Measurements from ENCODE around the gene DNMBP.

DNMBP gene

GRCh38 chr10:99984211-99985034 is 25.3 kb downstream of the DNMBP start:
- TF ChIP-seq, protein P1, sequence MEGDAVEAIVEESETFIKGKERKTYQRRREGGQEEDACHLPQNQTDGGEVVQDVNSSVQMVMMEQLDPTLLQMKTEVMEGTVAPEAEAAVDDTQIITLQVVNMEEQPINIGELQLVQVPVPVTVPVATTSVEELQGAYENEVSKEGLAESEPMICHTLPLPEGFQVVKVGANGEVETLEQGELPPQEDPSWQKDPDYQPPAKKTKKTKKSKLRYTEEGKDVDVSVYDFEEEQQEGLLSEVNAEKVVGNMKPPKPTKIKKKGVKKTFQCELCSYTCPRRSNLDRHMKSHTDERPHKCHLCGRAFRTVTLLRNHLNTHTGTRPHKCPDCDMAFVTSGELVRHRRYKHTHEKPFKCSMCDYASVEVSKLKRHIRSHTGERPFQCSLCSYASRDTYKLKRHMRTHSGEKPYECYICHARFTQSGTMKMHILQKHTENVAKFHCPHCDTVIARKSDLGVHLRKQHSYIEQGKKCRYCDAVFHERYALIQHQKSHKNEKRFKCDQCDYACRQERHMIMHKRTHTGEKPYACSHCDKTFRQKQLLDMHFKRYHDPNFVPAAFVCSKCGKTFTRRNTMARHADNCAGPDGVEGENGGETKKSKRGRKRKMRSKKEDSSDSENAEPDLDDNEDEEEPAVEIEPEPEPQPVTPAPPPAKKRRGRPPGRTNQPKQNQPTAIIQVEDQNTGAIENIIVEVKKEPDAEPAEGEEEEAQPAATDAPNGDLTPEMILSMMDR (IDR thresholded peaks at IDR 0.05; ENCODE audit: low read length, missing control alignments), result no peak
- peak overlapping the region; percentile 3 for H3K4me3 ChIP-seq (replicated peaks; ENCODE audit: low read depth, low read length)
- DNase-seq (ENCODE audit: low read depth), result no peak

DNA sequence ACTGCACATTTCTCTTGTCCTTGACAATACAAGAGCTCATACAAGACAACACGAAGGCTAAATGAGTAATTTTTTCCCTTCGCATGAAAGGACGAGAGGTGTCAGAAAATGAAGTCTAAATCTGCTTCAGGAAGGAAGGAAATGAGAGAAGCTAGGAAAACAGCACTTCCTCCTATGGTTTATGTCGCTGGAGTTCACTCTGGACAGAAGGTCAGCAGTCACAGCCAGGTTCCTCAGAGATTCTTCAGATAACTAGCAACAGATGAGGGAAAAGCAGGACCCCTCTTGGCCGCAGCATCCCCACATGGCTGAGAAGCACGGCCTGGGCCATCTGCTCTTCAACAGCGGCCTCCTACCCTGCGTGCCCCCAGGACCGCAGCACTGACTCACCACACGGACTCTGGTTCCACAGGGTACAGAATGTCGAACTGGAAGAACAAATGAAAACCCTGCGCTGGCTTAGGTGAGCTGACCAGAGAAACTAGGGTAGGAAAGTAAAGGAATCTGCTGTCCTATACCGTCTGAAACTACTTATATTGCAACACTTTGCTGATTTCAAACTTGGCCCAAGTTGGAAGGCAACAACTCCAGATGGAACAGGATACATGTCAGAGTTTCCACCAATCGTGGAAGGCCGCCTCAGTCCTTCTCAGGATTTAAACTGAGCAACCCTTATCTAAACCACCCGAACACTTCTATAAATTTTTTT is 26.3 kb downstream of the DNMBP start:
- peak overlapping the region; percentile 24 for H3K4me3 ChIP-seq (replicated peaks; ENCODE audit: low read depth, low read length)
- peak; percentile 89 for DNase-seq (ENCODE audit: low read depth)
- TF ChIP-seq, protein P1 (IDR thresholded peaks at IDR 0.05; ENCODE audit: low read length, missing control alignments), result no peak

DNA sequence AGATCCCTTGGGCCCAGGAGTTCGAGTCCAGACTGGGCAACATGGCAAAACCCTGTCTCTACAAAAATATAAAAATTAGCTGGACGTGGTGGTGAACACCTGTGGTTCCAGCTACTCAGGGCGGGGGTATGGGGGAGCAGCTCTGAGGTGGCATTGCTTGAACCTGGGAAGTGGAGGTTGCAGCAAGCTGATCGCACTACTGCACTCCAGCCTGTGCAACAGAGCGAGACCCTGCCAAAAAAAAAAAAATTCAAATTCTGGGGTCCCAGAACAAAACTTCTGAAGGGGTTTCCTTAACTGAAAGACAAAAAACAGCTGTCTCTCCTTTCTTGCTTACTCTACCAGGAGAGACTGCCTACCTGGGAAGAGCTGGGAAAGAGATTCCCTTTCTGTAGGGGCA is 27.0 kb downstream of the DNMBP start:
- TF ChIP-seq, protein P1 (IDR thresholded peaks at IDR 0.05; ENCODE audit: low read length, missing control alignments), result no peak

DNA sequence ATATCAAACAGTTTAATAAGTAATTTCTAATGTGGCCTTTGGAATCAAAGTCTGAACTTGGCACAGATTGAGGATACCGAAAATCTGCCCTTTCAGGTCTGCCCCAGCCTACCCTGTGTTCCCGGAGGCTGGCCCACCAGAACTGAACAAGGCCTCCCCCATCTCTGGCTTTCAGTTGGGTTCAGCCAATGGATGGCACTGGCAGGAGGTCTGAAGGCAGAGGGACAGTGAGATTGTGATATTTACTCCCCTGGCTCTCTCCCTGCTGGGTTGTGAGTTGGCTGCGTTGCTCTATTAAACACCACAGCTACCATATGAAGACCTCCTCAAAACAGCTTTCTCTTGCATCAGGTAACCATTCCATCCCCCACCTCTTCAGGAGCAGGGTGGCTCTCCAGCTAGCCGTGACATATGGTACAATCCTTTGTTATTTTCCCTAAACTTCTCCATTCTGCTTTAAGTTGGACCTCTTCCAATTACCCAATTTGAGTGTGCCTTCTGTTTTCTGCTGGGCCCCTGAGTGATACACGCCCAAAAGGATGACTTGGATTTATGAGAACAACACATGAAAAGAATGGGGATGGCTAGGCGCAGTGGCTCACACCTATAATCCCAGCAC is 28.1 kb downstream of the DNMBP start:
- TF ChIP-seq, protein P1 (IDR thresholded peaks at IDR 0.05; ENCODE audit: low read length, missing control alignments), result no peak
- DNase-seq (ENCODE audit: low read depth), result no peak
- H3K4me3 ChIP-seq (replicated peaks; ENCODE audit: low read depth, low read length), result no peak overlapping the region

More for the DNA sequence above, 27.0 kb downstream of the DNMBP start:
- DNase-seq (ENCODE audit: low read depth), result no peak
- no peak overlapping the region for H3K4me3 ChIP-seq (replicated peaks; ENCODE audit: low read depth, low read length)

GRCh38 chr10:99979066-99979685 is 30.6 kb downstream of the DNMBP start:
- DNase-seq (ENCODE audit: low read depth), result no peak
- no peak overlapping the region for H3K4me3 ChIP-seq (replicated peaks; ENCODE audit: low read depth, low read length)
- TF ChIP-seq, protein P1 (IDR thresholded peaks at IDR 0.05; ENCODE audit: low read length, missing control alignments), result no peak

DNA sequence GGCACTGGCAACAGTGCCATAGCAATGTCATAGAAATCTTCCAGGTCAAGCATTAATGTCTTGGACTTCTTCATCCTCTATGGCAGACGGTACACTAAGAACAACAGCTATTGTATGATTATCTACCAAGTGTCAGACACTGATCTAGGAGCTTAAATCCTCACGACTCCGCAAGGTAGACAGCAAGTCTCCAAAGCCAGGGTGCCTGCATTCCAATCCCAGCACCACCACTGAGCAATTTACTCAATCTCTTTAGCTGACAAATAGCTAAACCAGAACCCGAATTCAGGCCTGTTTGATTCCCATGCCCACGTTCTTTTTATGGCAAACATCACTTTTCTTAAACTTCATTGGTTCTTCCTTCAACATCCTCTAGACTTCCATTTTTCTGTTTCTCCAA is 31.8 kb downstream of the DNMBP start:
- H3K4me3 ChIP-seq (replicated peaks; ENCODE audit: low read depth, low read length), result no peak overlapping the region
- TF ChIP-seq, protein P1 (IDR thresholded peaks at IDR 0.05; ENCODE audit: low read length, missing control alignments), result no peak
- DNase-seq (ENCODE audit: low read depth), result no peak

Data from fibroblast of pulmonary artery (primary cell).